ENCODE data around the gene NACAD.

NACAD gene

GRCh38 chr7:45088146-45088701, 545 bp downstream of the NACAD start:
- DNase-seq (ENCODE audit: low spot score), result no peak

GRCh38 chr7:45087301-45088145, 1.2 kb downstream of the NACAD start:
- no peak for DNase-seq (ENCODE audit: low spot score)

- DNase-seq (ENCODE audit: low spot score), result peak; percentile 82
Observed at GRCh38 chr7:45086331-45087065, 2.3 kb downstream of the NACAD start.

GRCh38 chr7:45085619-45086200, 3.1 kb downstream of the NACAD start:
- no peak for DNase-seq (ENCODE audit: low spot score)

GRCh38 chr7:45084901-45085618, 3.7 kb downstream of the NACAD start:
- DNase-seq (ENCODE audit: low spot score), result no peak

- no peak for DNase-seq (ENCODE audit: low spot score)
Observed at GRCh38 chr7:45084336-45084735, 4.4 kb downstream of the NACAD start.

- DNase-seq (ENCODE audit: low spot score), result no peak
Observed at GRCh38 chr7:45082831-45083331, 5.9 kb downstream of the NACAD start.

GRCh38 chr7:45082031-45082830, 6.5 kb downstream of the NACAD start:
- peak; percentile 83 for DNase-seq (ENCODE audit: low spot score)

- DNase-seq (ENCODE audit: low spot score), result no peak
Observed at GRCh38 chr7:45081670-45081974, 7.1 kb downstream of the NACAD start.

- no peak for DNase-seq (ENCODE audit: low spot score)
Observed at GRCh38 chr7:45080958-45081669, 7.7 kb downstream of the NACAD start.

GRCh38 chr7:45080265-45080957, 8.4 kb downstream of the NACAD start:
- no peak for DNase-seq (ENCODE audit: low spot score)

GRCh38 chr7:45078125-45078681, 10.6 kb downstream of the NACAD start:
- no peak for DNase-seq (ENCODE audit: low spot score)

GRCh38 chr7:45077579-45077978, 11.2 kb downstream of the NACAD start:
- no peak for DNase-seq (ENCODE audit: low spot score)

- no peak for DNase-seq (ENCODE audit: low spot score)
Observed at GRCh38 chr7:45076946-45077345, 11.8 kb downstream of the NACAD start.

GRCh38 chr7:45075871-45076796, 12.6 kb downstream of the NACAD start:
- DNase-seq (ENCODE audit: low spot score), result no peak

- DNase-seq (ENCODE audit: low spot score), result no peak
Observed at GRCh38 chr7:45075355-45075644, 13.5 kb downstream of the NACAD start.

- DNase-seq (ENCODE audit: low spot score), result no peak
Observed at GRCh38 chr7:45074528-45075354, 14.0 kb downstream of the NACAD start.

Data from pons (tissue), 1 donor.